SH-SY5Y (cell line): ENCODE measurements around the gene TRIM13.

Source experiments
- GATA2 ChIP-seq: IDR thresholded peaks from 2 replicates; pipeline ENCODE4 v1.6.1; 2011; ENCODE audit warnings: mild to moderate bottlenecking, low read depth, low read length
- GATA3 ChIP-seq: IDR thresholded peaks from 2 replicates; pipeline ENCODE4 v1.6.1; 2011; ENCODE audit warnings: low read depth, mild to moderate bottlenecking, low read length, moderate library complexity

DNA sequence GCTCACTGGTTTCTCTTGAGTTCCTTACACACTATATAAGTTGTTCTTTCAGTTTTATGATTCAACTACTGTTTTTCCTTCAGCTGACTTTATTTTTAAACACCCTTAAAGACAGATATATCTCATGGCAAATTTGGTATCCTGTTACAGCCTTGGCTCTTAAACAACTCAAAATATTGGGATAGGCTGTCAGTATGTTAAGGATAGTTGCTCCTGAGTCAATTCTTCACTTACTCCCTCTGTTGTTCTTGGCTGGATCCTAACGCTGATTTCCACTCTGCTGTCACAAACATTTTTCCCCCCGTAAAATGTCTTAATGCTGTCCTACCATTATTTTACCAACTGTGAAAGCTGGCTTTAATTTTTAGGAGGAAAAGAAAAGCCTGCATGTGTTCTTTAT lies 19.6 kb downstream of the TRIM13 start:
- no peak for TF ChIP-seq GATA2
- TF ChIP-seq GATA3: no peak
